H9 (cell line): ENCODE measurements around the gene ERAL1. TPM values are rescaled to one million over a fixed set of nuclear protein-coding genes. Genes with fewer than 3 reads are reported as not detected.

Experiments
- DNase-seq: peaks from one replicate; pipeline ENCODE4 v3.0.0-alpha.2; 2017
- H2AFZ ChIP-seq: one replicate; pipeline ENCODE4 v1.6.1; 2013; ENCODE audit warnings: mild to moderate bottlenecking, low read length, control low read depth, moderate library complexity
- H2AK5ac ChIP-seq: 2 replicates; pipeline ENCODE4 v1.6.1; 2013; ENCODE audit warnings: low read length, control low read depth, mixed read lengths; ENCODE audit not compliant: insufficient read length
- H2BK120ac ChIP-seq: one replicate; pipeline ENCODE4 v1.6.1; 2013; ENCODE audit warnings: low read depth, mild to moderate bottlenecking, low read length, control low read depth, inconsistent platforms; ENCODE audit not compliant: poor library complexity, severe bottlenecking
- H2BK12ac ChIP-seq: 2 replicates; pipeline ENCODE4 v1.6.1; 2013; ENCODE audit warnings: low read length, control low read depth, mixed read lengths, low read depth; ENCODE audit not compliant: insufficient read length
- H2BK15ac ChIP-seq: 2 replicates; pipeline ENCODE4 v1.6.1; 2013; ENCODE audit warnings: low read depth, low read length, control low read depth
- H2BK20ac ChIP-seq: one replicate; pipeline ENCODE4 v1.6.1; 2013; ENCODE audit warnings: low read depth, mild to moderate bottlenecking, low read length, control low read depth, inconsistent platforms; ENCODE audit not compliant: poor library complexity, severe bottlenecking
- H2BK5ac ChIP-seq: 2 replicates; pipeline ENCODE4 v1.6.1; 2013; ENCODE audit warnings: low read length, control low read depth, mixed read lengths; ENCODE audit not compliant: insufficient read length
- H3K14ac ChIP-seq: 2 replicates; pipeline ENCODE4 v1.6.1; 2013; ENCODE audit warnings: low read length, control low read depth; ENCODE audit not compliant: insufficient read depth
- H3K18ac ChIP-seq: 2 replicates; pipeline ENCODE4 v1.6.1; 2013; ENCODE audit warnings: low read depth, mild to moderate bottlenecking, mixed read lengths, low read length, control low read depth; ENCODE audit not compliant: insufficient read length
- H3K23ac ChIP-seq: 2 replicates; pipeline ENCODE4 v1.6.1; 2013; ENCODE audit warnings: low read length, control low read depth, mixed read lengths, low read depth; ENCODE audit not compliant: insufficient read length
- H3K23me2 ChIP-seq: 2 replicates; pipeline ENCODE4 v1.6.1; 2013; ENCODE audit warnings: low read depth, mild to moderate bottlenecking, mixed read lengths, low read length, control low read depth; ENCODE audit not compliant: insufficient read length, poor library complexity, severe bottlenecking
- H3K27ac ChIP-seq: 2 replicates; pipeline ENCODE4 v1.5.1; 2013; ENCODE audit warnings: low read length, control low read depth, mixed read lengths, low read depth; ENCODE audit not compliant: insufficient read length
- H3K27me3 ChIP-seq: 2 replicates; pipeline ENCODE4 v1.6.1; 2013; ENCODE audit warnings: low read length, control low read depth, inconsistent platforms; ENCODE audit not compliant: insufficient read depth
- H3K4ac ChIP-seq: 2 replicates; pipeline ENCODE4 v1.6.1; 2013; ENCODE audit warnings: low read depth, mild to moderate bottlenecking, control low read depth, inconsistent platforms, low read length, moderate library complexity
- H3K4me1 ChIP-seq: 2 replicates; pipeline ENCODE4 v1.6.1; 2013; ENCODE audit warnings: low read length, control low read depth, inconsistent platforms; ENCODE audit not compliant: insufficient read depth
- H3K4me2 ChIP-seq: 2 replicates; pipeline ENCODE4 v1.6.1; 2013; ENCODE audit warnings: low read length, control low read depth, mixed read lengths; ENCODE audit not compliant: insufficient read length, insufficient read depth
- H3K56ac ChIP-seq: 2 replicates; pipeline ENCODE4 v1.6.1; 2013; ENCODE audit warnings: low read depth, mild to moderate bottlenecking, mixed read lengths, low read length, control low read depth; ENCODE audit not compliant: insufficient read length
- H3K79me1 ChIP-seq: 2 replicates; pipeline ENCODE4 v1.6.1; 2013; ENCODE audit warnings: low read depth, mild to moderate bottlenecking, moderate library complexity, low read length, control low read depth, inconsistent platforms; ENCODE audit not compliant: insufficient read depth, poor library complexity, severe bottlenecking
- H3K79me2 ChIP-seq: 2 replicates; pipeline ENCODE4 v1.6.1; 2013; ENCODE audit warnings: low read length, control low read depth, inconsistent platforms; ENCODE audit not compliant: insufficient read depth
- H3K9ac ChIP-seq: 2 replicates; pipeline ENCODE4 v1.6.1; 2013; ENCODE audit warnings: low read length, control low read depth, mixed read lengths; ENCODE audit not compliant: insufficient read length; ENCODE audit errors: extremely low read depth
- H3K9me3 ChIP-seq: one replicate; pipeline ENCODE4 v1.6.1; 2013; ENCODE audit warnings: low read depth, low read length, inconsistent platforms; ENCODE audit not compliant: control insufficient read depth
- H3T11ph ChIP-seq: one replicate; pipeline ENCODE4 v1.6.1; 2013; ENCODE audit warnings: mild to moderate bottlenecking, low read length, control low read depth, inconsistent platforms
- H4K20me1 ChIP-seq: one replicate; pipeline ENCODE4 v1.6.1; 2013; ENCODE audit not compliant: control insufficient read depth, insufficient read length, insufficient read depth
- H4K5ac ChIP-seq: 2 replicates; pipeline ENCODE4 v1.6.1; 2013; ENCODE audit warnings: low read depth, mild to moderate bottlenecking, mixed read lengths, low read length, control low read depth; ENCODE audit not compliant: insufficient read length
- H4K8ac ChIP-seq: replicated peaks from 2 replicates; pipeline ENCODE4 v1.6.1; 2013; ENCODE audit warnings: low read length, control low read depth, mixed read lengths, low read depth; ENCODE audit not compliant: insufficient read length
- H4K91ac ChIP-seq: 2 replicates; pipeline ENCODE4 v1.6.1; 2013; ENCODE audit warnings: low read depth, mild to moderate bottlenecking, moderate library complexity, mixed read lengths, low read length, control low read depth; ENCODE audit not compliant: insufficient read length
- H3K27ac Mint-ChIP-seq, 3 experiments: 2 replicates in 2 of 3; 3 replicates in 1 of 3; pipeline ENCODE4 v1.8.0; 2020 to 2021; ENCODE audit warnings: mixed read lengths in 3 of 3, mild to moderate bottlenecking in 1 of 3, moderate library complexity in 1 of 3
- H3K27me3 Mint-ChIP-seq: 2 replicates; pipeline ENCODE4 v1.8.0; 2021; ENCODE audit warnings: low read depth, mild to moderate bottlenecking, moderate library complexity, mixed read lengths
- H3K36me3 Mint-ChIP-seq, 3 experiments: 2 replicates in 2 of 3; 3 replicates in 1 of 3; pipeline ENCODE4 v1.8.0; 2020 to 2021; ENCODE audit warnings: low read depth in 3 of 3, mixed read lengths in 3 of 3; ENCODE audit not compliant: insufficient read depth in 1 of 3
- H3K4me1 Mint-ChIP-seq, 2 experiments: 2 replicates each; pipeline ENCODE4 v1.8.0; 2020; ENCODE audit warnings: mixed read lengths in 2 of 2
- H3K4me3 Mint-ChIP-seq, 2 experiments: 2 replicates in 1 of 2; 3 replicates in 1 of 2; pipeline ENCODE4 v1.8.0; 2020 to 2021; ENCODE audit warnings: mild to moderate bottlenecking in 2 of 2, mixed read lengths in 2 of 2, moderate library complexity in 1 of 2
- H3K9me3 Mint-ChIP-seq, 2 experiments: 2 replicates in 1 of 2; 3 replicates in 1 of 2; pipeline ENCODE4 v1.8.0; 2020; ENCODE audit warnings: mild to moderate bottlenecking in 2 of 2, mixed read lengths in 2 of 2, moderate library complexity in 1 of 2
- WGBS: extraction: QIAGEN DNeasy Blood & Tissue Kit; methylation state at CpG from one replicate; pipeline ENCODE4 v1.1.7; 2013; ENCODE audit warnings: missing lambda C conversion rate, low lambda C conversion rate, mixed read lengths; ENCODE audit not compliant: insufficient read length; ENCODE audit errors: extremely low coverage; 5-methylcytosine and 5-hydroxymethylcytosine counted together
- total RNA-seq: library from RNA; stranded (reverse); gene quantifications from 2 replicates; pipeline ENCODE4 v1.2.1, GENCODE V29; 2021
- TF ChIP-seq, protein P1 (sequence below): fragments of 200-600 bp; sonication (generic); conservative IDR thresholded peaks from 3 replicates; pipeline ENCODE4 v1.8.0; 2021; ENCODE audit warnings: antibody characterized with exemption, mild to moderate bottlenecking

Gene ERAL1
- total RNA-seq, 1 experiment from 2014 or later = 67.8 TPM

DNA sequence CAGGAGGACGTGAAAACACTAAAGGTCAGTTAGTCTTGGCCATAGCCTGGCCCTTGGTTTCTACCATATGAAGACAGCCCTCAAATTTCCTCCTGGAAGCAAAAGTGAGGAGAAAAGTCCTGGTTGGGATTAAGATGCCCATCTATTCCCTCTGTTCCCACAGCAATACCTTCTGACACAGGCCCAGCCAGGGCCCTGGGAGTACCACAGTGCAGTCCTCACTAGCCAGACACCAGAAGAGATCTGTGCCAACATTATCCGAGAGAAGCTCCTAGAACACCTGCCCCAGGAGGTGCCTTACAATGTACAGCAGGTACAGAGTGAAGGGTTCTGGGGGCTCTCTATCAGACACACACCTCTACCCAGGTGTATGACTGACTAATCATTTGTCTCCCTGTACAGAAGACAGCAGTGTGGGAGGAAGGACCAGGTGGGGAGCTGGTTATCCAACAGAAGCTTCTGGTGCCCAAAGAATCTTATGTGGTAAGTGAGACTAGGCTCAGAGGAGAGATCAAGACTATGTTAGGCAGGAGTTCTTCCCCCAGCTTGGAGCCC is 4.1 kb downstream of the ERAL1 start:
- Histone ChIP-seq H3K4me1 (no peaks in the 10 kb centered on the region; the same call in 1 of the 2 replicates), H2BK20ac (no peak overlapping the region), H3K56ac (no peak overlapping the region), H2AFZ (no peak overlapping the region), H3K4ac (no peak overlapping the region), H3T11ph (no peak overlapping the region), H3K79me2 (no peaks in the 10 kb centered on the region), H3K79me1 (no peaks in the 10 kb centered on the region), H2BK5ac (no peak overlapping the region), H3K9me3 (no peaks in the 10 kb centered on the region), H4K20me1 (no peaks in the 10 kb centered on the region), H3K4me2 (no peak overlapping the region), H3K23me2 (peaks cover 6% of the 10 kb centered on the region), H3K23ac (no peak overlapping the region), H2BK15ac (no peak overlapping the region), H2BK12ac (no peak overlapping the region), H3K27me3 (no peaks in the 10 kb centered on the region), H4K8ac (no peak overlapping the region), H3K27ac (no peak overlapping the region), H4K5ac (no peak overlapping the region), H2AK5ac (no peak overlapping the region), H3K14ac (no peak overlapping the region), H4K91ac (no peak overlapping the region), H3K9ac (no peak overlapping the region), H3K18ac (no peak overlapping the region), H2BK120ac (no peak overlapping the region)
- Mint-ChIP-seq H3K27me3 (no peaks in the 10 kb centered on the region), H3K36me3 (peaks cover 28 to 43% (median 42%) of the 10 kb centered on the region in 3 experiments), H3K27ac (no peak overlapping the region), H3K9me3 (no peaks in the 10 kb centered on the region), H3K4me3 (no peak overlapping the region), H3K4me1 (peaks cover 8 to 18% of the 10 kb centered on the region in 2 experiments)
- TF ChIP-seq, protein P1, sequence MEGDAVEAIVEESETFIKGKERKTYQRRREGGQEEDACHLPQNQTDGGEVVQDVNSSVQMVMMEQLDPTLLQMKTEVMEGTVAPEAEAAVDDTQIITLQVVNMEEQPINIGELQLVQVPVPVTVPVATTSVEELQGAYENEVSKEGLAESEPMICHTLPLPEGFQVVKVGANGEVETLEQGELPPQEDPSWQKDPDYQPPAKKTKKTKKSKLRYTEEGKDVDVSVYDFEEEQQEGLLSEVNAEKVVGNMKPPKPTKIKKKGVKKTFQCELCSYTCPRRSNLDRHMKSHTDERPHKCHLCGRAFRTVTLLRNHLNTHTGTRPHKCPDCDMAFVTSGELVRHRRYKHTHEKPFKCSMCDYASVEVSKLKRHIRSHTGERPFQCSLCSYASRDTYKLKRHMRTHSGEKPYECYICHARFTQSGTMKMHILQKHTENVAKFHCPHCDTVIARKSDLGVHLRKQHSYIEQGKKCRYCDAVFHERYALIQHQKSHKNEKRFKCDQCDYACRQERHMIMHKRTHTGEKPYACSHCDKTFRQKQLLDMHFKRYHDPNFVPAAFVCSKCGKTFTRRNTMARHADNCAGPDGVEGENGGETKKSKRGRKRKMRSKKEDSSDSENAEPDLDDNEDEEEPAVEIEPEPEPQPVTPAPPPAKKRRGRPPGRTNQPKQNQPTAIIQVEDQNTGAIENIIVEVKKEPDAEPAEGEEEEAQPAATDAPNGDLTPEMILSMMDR = no peak
- DNase-seq = no peak
- WGBS = no CpG with 5 or more reads among the region's 2 CpGs
